ENCODE measurements around the gene CARS2. TPM values are rescaled to one million over a fixed set of nuclear protein-coding genes. Genes with fewer than 3 reads are reported as not detected.

The CARS2 gene
- polyA plus RNA-seq, 2 of the 4 experiments (the other 2 are of a cell fraction) = 31.5 to 41.4 TPM

DNA sequence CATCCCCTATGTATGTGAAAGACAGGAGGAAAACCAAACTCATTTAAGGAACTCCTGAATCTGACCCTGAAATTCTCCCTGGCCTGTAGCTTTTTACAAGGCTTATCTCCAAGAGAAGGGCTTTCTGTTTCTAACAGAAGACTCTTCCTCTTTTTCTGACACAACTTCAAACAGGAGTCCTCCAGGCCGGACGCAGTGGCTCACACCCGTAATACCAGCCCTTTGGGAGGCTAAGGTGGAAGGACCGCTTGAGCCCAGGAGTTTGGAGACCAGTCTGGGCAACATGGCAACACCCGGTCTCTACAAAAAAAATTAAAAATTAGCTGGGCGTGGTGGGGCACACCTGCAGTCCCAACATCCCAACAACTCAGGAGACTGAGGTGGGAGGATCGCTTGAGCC, 41.9 kb downstream of the CARS2 start:
- no peak for DNase-seq (ENCODE audit: low read depth in 1 of 2, low spot score in 1 of 2)
- ChIA-PET POLR2A (no interaction called here), CTCF (interaction anchor here (1.5 kb wide), 1 partner anchor 16 kb away, joined by 4 read pairs; no protein-coding TSS in a partner anchor)
- 98% methylated on average over 7 of the region's 7 CpGs for WGBS (ENCODE audit: missing lambda C conversion rate)
- H3K4me3 ChIP-seq = no peak overlapping the region
- H3K4me2 ChIP-seq = no peak overlapping the region
- no peaks in the 10 kb centered on the region; the same call in 2 of the 3 replicates for H3K9me3 ChIP-seq
- H3K4me1 ChIP-seq = no peaks in the 10 kb centered on the region
- TF ChIP-seq, protein P1, sequence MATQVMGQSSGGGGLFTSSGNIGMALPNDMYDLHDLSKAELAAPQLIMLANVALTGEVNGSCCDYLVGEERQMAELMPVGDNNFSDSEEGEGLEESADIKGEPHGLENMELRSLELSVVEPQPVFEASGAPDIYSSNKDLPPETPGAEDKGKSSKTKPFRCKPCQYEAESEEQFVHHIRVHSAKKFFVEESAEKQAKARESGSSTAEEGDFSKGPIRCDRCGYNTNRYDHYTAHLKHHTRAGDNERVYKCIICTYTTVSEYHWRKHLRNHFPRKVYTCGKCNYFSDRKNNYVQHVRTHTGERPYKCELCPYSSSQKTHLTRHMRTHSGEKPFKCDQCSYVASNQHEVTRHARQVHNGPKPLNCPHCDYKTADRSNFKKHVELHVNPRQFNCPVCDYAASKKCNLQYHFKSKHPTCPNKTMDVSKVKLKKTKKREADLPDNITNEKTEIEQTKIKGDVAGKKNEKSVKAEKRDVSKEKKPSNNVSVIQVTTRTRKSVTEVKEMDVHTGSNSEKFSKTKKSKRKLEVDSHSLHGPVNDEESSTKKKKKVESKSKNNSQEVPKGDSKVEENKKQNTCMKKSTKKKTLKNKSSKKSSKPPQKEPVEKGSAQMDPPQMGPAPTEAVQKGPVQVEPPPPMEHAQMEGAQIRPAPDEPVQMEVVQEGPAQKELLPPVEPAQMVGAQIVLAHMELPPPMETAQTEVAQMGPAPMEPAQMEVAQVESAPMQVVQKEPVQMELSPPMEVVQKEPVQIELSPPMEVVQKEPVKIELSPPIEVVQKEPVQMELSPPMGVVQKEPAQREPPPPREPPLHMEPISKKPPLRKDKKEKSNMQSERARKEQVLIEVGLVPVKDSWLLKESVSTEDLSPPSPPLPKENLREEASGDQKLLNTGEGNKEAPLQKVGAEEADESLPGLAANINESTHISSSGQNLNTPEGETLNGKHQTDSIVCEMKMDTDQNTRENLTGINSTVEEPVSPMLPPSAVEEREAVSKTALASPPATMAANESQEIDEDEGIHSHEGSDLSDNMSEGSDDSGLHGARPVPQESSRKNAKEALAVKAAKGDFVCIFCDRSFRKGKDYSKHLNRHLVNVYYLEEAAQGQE (IDR thresholded peaks at IDR 0.05) = no peak
- TF ChIP-seq NPAS2 (CRISPR knock-in tag; IDR thresholded peaks at IDR 0.05; ENCODE audit: borderline replicate concordance) = no peak
- TF ChIP-seq, protein P2, sequence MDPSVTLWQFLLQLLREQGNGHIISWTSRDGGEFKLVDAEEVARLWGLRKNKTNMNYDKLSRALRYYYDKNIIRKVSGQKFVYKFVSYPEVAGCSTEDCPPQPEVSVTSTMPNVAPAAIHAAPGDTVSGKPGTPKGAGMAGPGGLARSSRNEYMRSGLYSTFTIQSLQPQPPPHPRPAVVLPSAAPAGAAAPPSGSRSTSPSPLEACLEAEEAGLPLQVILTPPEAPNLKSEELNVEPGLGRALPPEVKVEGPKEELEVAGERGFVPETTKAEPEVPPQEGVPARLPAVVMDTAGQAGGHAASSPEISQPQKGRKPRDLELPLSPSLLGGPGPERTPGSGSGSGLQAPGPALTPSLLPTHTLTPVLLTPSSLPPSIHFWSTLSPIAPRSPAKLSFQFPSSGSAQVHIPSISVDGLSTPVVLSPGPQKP (IDR thresholded peaks at IDR 0.05; ENCODE audit: low read depth, low read length) = no peak
- no peak for TF ChIP-seq CHD4 (IDR thresholded peaks at IDR 0.05; ENCODE audit: borderline replicate concordance)
- TF ChIP-seq, protein P3, sequence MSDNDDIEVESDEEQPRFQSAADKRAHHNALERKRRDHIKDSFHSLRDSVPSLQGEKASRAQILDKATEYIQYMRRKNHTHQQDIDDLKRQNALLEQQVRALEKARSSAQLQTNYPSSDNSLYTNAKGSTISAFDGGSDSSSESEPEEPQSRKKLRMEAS (IDR thresholded peaks at IDR 0.05) = no peak
- TF ChIP-seq, protein P4, sequence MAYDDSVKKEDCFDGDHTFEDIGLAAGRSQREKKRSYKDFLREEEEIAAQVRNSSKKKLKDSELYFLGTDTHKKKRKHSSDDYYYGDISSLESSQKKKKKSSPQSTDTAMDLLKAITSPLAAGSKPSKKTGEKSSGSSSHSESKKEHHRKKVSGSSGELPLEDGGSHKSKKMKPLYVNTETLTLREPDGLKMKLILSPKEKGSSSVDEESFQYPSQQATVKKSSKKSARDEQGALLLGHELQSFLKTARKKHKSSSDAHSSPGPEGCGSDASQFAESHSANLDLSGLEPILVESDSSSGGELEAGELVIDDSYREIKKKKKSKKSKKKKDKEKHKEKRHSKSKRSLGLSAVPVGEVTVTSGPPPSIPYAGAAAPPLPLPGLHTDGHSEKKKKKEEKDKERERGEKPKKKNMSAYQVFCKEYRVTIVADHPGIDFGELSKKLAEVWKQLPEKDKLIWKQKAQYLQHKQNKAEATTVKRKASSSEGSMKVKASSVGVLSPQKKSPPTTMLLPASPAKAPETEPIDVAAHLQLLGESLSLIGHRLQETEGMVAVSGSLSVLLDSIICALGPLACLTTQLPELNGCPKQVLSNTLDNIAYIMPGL (CRISPR knock-in tag; IDR thresholded peaks at IDR 0.05; ENCODE audit: borderline replicate concordance) = no peak
- no peak for TF ChIP-seq GATA3 (IDR thresholded peaks at IDR 0.05; ENCODE audit: borderline replicate concordance)
- no peak for TF ChIP-seq SREBF2 (IDR thresholded peaks at IDR 0.05)
- no peak for TF ChIP-seq FOXS1 (CRISPR knock-in tag; IDR thresholded peaks at IDR 0.05)
- TF ChIP-seq RFX5 (IDR thresholded peaks at IDR 0.05) = no peak
- TF ChIP-seq BHLHE40 (IDR thresholded peaks at IDR 0.05; ENCODE audit: low read depth, low read length) = no peak
- TF ChIP-seq JUN (IDR thresholded peaks at IDR 0.05) = no peak
- TF ChIP-seq PHF8 (IDR thresholded peaks at IDR 0.05; ENCODE audit: borderline replicate concordance, low read depth) = no peak
- no peak for TF ChIP-seq NR3C1 (IDR thresholded peaks at IDR 0.05)
- no peak for TF ChIP-seq ZC3H11A (IDR thresholded peaks at IDR 0.05)
- no peak for TF ChIP-seq CBX8 (IDR thresholded peaks at IDR 0.05)
- no peak for TF ChIP-seq KDM5A (IDR thresholded peaks at IDR 0.05)
- FAIRE-seq = no peak
- ATAC-seq = no peak
- H3K27ac ChIP-seq = no peak overlapping the region

DNA sequence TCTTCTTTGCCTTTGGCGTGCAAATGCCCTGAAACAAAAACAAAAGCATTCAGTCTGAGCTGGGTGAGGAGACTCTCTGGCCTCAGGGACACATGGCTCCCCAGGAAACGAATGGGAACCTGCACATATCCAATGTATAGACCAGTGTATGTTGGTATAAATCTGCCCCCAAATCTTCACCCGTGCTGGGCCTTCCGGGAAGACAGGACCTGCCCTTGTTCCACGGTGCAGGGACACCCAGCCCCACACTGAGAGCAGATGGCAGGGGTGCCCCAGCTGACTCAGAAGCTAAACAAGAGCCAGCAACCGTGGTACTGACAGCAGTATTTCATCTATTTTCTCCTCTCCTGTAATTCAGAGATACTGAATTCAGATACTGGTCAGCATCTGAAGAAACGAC, 42.4 kb downstream of the CARS2 start:
- no peak for ATAC-seq
- Histone ChIP-seq H3K9me3 (no peaks in the 10 kb centered on the region; the same call in 2 of the 3 replicates), H3K27ac (no peak overlapping the region), H3K4me3 (no peak overlapping the region), H3K4me2 (no peak overlapping the region), H3K4me1 (no peaks in the 10 kb centered on the region)
- ChIA-PET POLR2A (no interaction called here), CTCF (interaction anchor here (1.5 kb wide), 2 partner anchors 15 to 19 kb away, joined by 4 read pairs; no protein-coding TSS in a partner anchor)
- no peak for FAIRE-seq
- 91% methylated on average over 6 of the region's 7 CpGs for WGBS (ENCODE audit: missing lambda C conversion rate)
- TF ChIP-seq, protein P2 (IDR thresholded peaks at IDR 0.05; ENCODE audit: low read depth, low read length) = no peak
- TF ChIP-seq EHMT2 (IDR thresholded peaks at IDR 0.05; ENCODE audit: low read depth) (no peak), TP53 (CRISPR knock-in tag; IDR thresholded peaks at IDR 0.05) (no peak), RAD21 (conservative IDR thresholded peaks at IDR 0.05 in 1 of 2, IDR thresholded peaks at IDR 0.05 in 1 of 2) (no peak), BHLHE40 (IDR thresholded peaks at IDR 0.05; ENCODE audit: low read depth, low read length) (no peak), NPAS2 (CRISPR knock-in tag; IDR thresholded peaks at IDR 0.05; ENCODE audit: borderline replicate concordance) (no peak), MAFK (IDR thresholded peaks at IDR 0.05; ENCODE audit: partially characterized antibody) (no peak), GATA3 (IDR thresholded peaks at IDR 0.05; ENCODE audit: borderline replicate concordance) (no peak), RNF2 (IDR thresholded peaks at IDR 0.05; ENCODE audit: borderline replicate concordance, low read depth) (no peak), HOXB5 (CRISPR knock-in tag; IDR thresholded peaks at IDR 0.05) (no peak)
- TF ChIP-seq, protein P3 (IDR thresholded peaks at IDR 0.05) = no peak
- TF ChIP-seq, protein P1 (IDR thresholded peaks at IDR 0.05) = no peak
- DNase-seq (ENCODE audit: low read depth in 1 of 2, low spot score in 1 of 2) = no peak
